Epithelial cell of esophagus (primary cell): ENCODE data around the gene PPM1M.

Experiments
- DNase-seq: peaks from one replicate; pipeline ENCODE4 v3.0.0; 2010; ENCODE audit warnings: low read depth
- H3K4me3 ChIP-seq: 2 replicates; pipeline ENCODE4 v1.5.1; 2011; ENCODE audit warnings: mild to moderate bottlenecking, low read length, control low read depth
- CTCF ChIP-seq: IDR thresholded peaks from 2 replicates; pipeline ENCODE4 v1.5.1; 2011; ENCODE audit warnings: low read depth, mild to moderate bottlenecking, low read length, control low read depth, inconsistent platforms; ENCODE audit not compliant: insufficient read depth; ENCODE audit errors: missing control alignments

Gene PPM1M

DNA sequence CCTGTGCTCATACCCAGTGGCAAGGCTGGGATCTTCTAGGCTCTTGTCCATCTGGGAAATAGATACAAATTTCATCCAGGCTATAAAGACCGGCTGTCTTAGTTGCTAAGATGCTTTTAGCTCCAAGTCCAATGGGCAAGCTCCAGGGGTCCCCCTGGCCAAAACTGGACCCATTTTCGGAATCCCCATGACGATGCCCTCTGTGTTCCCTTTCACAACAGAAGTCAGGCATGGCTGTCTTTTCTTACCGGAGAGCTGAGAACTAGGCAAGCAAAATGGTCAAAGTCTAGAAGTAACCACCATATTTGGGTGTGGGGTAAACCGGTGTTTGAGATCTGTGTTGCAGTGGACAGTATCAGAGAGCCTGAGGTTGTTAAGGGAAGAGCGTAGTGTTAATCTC is 43.1 kb downstream of the PPM1M start:
- no peak for DNase-seq
- H3K4me3 ChIP-seq = peak overlapping the region; percentile 91
- TF ChIP-seq CTCF = no peak

DNA sequence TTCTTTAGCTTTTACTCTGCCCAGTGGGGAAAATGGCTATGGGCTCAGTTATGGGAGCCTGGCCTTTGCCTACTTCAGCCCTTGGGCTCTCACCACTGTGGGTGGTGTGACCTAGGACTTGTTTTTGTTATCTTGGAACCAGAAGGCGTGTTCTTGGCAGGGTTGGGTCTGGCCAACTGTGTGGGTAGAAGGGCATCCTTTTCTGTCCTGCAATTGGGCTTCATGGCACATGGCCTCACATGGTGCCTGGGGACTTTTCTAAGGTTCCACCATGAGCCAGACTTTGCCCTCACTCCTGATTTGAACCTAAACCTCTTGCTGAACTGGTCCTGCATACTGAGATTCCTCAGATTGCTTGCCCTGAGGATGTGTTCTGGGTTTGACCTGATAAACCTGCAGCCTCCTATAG is 43.8 kb downstream of the PPM1M start:
- TF ChIP-seq CTCF = no peak
- DNase-seq = no peak
- no peak overlapping the region for H3K4me3 ChIP-seq

DNA sequence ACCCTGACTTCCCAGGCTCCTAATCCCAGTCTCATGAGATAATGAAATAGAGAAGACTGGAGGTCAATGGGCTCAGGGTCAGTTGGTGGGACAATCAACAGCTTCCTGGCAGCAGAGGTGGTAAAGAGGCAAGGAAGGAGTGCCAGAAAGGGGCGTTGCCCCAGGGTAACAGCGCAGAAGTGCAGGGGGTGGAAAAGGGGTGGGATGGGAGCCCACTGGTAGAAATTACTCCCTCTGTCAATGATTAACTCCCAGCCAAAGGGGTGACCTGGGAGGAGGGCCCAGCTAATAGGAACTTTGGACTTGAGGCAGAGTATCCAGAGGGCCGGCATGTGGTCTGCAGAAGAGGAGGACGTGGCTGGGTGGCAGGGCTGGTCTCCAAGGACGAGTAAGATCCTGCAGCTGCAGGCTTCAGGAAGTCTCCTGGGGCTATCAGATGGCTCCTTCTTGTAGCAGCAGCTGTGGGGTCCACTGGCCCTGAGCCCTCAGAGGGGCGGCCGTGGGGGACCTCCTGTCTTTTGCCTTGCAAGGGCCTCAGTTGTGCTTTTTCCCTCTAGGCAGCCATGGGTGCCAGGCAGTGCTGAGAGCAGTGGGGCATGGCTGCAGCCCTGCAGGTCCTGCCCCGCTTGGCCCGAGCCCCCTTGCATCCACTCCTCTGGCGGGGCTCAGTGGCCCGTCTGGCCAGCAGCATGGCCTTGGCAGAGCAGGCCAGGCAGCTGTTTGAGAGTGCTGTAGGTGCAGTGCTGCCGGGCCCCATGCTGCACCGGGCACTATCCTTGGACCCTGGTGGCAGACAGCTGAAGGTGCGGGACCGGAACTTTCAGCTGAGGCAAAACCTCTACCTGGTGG is 44.4 kb downstream of the PPM1M start:
- TF ChIP-seq CTCF = no peak
- DNase-seq = no peak
- no peak overlapping the region for H3K4me3 ChIP-seq

DNA sequence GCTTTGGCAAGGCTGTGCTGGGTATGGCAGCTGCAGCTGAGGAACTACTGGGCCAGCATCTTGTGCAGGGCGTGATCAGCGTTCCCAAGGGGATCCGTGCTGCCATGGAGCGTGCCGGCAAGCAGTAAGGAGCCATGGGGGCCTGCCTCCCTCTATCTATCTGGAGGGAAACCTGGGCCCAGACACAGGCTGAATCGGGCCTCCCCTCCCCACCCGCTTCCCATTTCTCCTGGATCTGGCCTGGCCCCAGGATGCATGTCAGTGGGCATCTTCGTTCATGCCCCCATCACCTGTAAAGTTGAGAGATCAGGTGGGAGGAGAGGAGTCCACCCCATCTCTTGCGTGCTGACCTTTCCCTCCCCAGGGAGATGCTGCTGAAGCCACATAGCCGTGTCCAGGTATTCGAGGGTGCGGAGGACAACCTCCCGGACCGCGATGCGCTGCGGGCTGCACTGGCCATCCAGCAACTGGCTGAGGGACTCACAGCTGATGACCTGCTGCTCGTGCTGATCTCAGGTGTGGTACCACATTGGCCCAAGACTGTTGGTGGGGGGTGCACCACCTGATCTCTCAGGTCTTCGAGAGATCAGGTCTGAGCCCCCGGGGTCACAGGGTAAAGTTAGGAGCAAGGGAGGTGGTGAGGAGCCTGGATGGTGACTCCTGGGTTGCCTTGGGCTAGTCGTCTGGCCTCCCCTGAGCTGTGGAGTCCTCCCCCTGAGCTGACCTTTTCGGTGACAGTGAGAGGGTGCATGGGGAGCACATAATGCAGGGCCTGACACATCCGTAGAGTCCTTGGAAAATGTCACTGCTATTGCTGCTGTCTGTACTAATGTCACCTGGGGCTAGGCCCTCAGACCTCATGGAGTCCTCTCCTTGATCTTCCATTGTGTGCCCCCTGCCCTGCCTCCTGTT is 45.3 kb downstream of the PPM1M start:
- no peak overlapping the region for H3K4me3 ChIP-seq
- TF ChIP-seq CTCF = no peak
- DNase-seq = no peak

DNA sequence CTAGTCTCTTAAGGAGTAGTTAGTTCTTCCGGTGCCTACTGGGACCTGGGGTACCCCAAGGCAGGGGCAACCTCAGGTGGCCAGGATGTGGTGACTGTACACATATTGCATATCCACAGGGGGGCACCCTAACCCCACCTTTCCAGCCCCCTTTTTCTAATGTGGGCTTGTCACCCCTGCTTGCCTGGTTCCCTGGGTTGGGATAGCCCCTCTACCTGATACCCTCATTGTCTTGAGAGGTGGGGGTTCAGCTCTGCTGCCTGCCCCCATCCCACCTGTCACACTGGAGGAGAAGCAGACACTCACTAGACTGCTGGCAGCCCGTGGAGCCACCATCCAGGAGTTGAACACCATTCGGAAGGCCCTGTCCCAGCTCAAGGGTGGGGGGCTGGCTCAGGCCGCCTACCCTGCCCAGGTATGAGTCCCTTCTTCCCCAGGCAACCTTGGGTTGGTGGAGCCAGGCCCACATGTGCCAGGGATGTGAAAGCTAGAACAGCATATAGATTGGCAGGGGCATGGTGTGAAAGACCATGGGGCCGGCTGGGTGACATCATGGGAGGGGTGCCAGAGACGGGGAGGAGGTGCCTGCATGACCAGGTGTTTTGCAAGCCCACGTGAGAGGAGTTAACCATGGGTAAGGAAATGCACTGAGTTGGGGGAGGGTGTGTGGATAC is 46.1 kb downstream of the PPM1M start:
- DNase-seq = peak; percentile 33
- peak; percentile 53 for TF ChIP-seq CTCF
- H3K4me3 ChIP-seq = no peak overlapping the region

DNA sequence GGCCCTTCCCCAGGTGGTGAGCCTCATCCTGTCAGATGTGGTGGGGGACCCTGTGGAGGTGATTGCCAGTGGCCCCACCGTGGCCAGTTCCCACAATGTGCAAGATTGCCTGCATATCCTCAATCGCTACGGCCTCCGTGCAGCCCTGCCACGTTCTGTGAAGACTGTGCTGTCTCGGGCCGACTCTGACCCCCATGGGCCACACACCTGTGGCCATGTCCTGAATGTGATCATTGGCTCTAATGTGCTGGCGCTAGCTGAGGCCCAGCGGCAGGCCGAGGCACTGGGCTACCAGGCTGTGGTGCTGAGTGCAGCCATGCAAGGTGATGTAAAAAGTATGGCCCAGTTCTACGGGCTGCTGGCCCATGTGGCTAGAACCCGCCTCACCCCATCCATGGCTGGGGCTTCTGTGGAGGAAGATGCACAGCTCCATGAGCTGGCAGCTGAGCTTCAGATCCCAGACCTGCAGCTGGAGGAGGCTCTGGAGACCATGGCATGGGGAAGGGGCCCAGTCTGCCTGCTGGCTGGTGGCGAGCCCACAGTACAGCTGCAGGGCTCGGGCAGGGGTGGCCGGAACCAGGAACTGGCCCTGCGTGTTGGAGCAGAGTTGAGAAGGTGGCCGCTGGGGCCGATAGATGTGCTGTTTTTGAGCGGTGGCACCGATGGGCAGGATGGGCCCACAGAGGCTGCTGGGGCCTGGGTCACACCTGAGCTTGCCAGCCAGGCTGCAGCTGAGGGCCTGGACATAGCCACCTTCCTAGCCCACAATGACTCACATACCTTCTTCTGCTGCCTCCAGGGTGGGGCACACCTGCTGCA is 46.9 kb downstream of the PPM1M start:
- no peak overlapping the region for H3K4me3 ChIP-seq
- TF ChIP-seq CTCF = no peak
- DNase-seq = peak; percentile 35
